ENCODE measurements around the gene CLCN6.

The CLCN6 gene

GRCh38 chr1:11805422-11806306 lies at the start of gene CLCN6, which contains the start of gene MTHFR:
TSS of gene CLCN6 (plus strand) at chr1:11806191. CDS start at chr1:11806263, 72 bp downstream.
TSS of gene MTHFR (minus strand) at chr1:11805964. CDS start at chr1:11803116, 2,848 bp downstream.
- H3K4me3 ChIP-seq (ENCODE audit: low read depth, low read length): peak within 1 kb of the TSS; percentile 93
- TF ChIP-seq, protein P1, sequence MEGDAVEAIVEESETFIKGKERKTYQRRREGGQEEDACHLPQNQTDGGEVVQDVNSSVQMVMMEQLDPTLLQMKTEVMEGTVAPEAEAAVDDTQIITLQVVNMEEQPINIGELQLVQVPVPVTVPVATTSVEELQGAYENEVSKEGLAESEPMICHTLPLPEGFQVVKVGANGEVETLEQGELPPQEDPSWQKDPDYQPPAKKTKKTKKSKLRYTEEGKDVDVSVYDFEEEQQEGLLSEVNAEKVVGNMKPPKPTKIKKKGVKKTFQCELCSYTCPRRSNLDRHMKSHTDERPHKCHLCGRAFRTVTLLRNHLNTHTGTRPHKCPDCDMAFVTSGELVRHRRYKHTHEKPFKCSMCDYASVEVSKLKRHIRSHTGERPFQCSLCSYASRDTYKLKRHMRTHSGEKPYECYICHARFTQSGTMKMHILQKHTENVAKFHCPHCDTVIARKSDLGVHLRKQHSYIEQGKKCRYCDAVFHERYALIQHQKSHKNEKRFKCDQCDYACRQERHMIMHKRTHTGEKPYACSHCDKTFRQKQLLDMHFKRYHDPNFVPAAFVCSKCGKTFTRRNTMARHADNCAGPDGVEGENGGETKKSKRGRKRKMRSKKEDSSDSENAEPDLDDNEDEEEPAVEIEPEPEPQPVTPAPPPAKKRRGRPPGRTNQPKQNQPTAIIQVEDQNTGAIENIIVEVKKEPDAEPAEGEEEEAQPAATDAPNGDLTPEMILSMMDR (IDR thresholded peaks at IDR 0.05; ENCODE audit: borderline replicate concordance, insufficient read depth, low read depth, low read length): no peak

DNA sequence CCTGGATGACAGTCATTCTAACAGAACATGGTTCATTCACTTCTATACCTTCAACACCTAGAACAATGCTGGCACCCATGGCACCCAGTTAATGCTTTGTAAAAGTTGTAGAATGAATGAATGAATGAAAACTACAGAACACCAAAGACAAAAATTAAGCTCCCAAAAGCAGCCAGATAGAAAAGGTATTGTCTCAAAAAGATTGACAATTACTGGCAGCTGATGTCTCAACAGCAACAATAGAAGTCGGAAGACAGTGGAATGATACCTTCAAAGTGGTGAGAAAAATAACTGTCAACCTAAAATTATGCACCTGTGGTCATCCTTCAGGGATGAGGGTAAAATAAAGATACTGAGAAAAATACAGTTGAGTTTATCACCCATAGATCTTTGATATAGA lies 48.9 kb upstream of the CLCN6 start:
- TF ChIP-seq, protein P1 (IDR thresholded peaks at IDR 0.05; ENCODE audit: borderline replicate concordance, insufficient read depth, low read depth, low read length): no peak

DNA sequence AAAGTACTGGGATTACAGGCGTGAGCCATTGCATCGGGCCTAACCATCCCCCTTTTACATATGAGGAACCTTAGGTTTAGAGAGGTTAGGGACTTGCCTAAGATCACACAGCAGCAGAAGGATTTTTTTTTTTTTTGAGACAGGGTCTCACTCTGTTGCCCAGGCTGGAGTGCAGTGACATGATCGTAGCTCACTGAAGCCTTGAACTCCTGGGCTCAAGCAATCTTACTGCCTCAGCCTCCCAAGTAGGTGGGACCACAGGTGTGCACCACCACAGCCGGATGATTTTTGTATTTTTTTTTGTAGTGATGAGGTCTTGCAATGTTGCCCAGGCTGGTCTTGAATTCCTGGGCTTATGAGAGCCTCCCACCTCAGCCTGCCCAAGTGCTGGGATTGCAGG lies 46.2 kb upstream of the CLCN6 start:
- TF ChIP-seq, protein P1 (IDR thresholded peaks at IDR 0.05; ENCODE audit: borderline replicate concordance, insufficient read depth, low read depth, low read length): no peak
- H3K4me3 ChIP-seq (ENCODE audit: low read depth, low read length): no peak overlapping the region

More for the DNA sequence above, 48.9 kb upstream of the CLCN6 start:
- no peak overlapping the region for H3K4me3 ChIP-seq (ENCODE audit: low read depth, low read length)

- TF ChIP-seq, protein P1 (IDR thresholded peaks at IDR 0.05; ENCODE audit: borderline replicate concordance, insufficient read depth, low read depth, low read length): no peak
- H3K4me3 ChIP-seq (ENCODE audit: low read depth, low read length): no peak overlapping the region
Observed at GRCh38 chr1:11761285-11761684, 44.7 kb upstream of the CLCN6 start.

- TF ChIP-seq, protein P1 (IDR thresholded peaks at IDR 0.05; ENCODE audit: borderline replicate concordance, insufficient read depth, low read depth, low read length): no peak
- H3K4me3 ChIP-seq (ENCODE audit: low read depth, low read length): no peak within 1 kb of the TSS
Observed at GRCh38 chr1:11761988-11762406, 44.0 kb upstream of the CLCN6 start, which contains the start of gene C1orf167. TSS of gene C1orf167 (plus strand) at chr1:11762193. CDS start at chr1:11764401, 2,208 bp downstream.

DNA sequence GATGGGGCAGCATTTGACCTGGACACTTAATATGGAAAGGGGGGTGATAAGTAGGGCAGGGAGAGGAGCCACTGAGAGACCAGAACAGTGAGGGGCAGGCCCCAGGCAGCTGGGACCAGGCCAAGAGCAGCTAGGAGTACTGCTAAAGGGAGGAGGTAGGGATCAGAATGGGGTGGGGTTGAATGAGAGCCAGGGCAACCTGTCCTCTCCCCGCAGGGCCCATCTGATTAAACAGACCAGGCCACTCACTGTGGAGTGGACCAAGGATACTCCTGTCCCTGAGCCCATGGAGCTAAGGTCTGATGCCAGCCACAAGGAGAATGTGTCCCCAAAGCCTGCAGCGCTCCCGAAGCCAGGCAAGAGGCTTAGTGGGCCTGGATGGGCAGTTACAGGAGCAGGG lies 41.9 kb upstream of the CLCN6 start:
- H3K4me3 ChIP-seq (ENCODE audit: low read depth, low read length): no peak overlapping the region
- TF ChIP-seq, protein P1 (IDR thresholded peaks at IDR 0.05; ENCODE audit: borderline replicate concordance, insufficient read depth, low read depth, low read length): no peak

DNA sequence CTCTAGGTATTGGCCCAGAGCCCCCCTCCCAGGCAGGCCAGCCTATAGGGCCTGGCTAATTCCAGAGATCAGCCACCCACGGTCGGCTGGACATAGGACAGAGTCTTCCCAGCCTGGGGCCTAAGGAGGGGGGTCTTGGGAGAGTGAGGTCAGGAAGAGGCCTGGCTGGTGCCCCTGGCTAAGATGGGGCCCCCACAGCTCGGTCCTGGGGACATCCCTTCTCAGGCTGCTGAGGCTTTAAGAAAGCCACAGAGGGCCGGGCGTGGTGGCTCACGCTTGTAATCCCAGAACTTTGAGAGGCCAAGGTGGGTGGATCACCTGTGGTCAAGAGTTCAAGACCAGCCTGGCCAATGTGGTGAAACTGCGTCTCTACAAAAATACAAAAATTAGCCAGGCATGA lies 41.5 kb upstream of the CLCN6 start:
- TF ChIP-seq, protein P1 (IDR thresholded peaks at IDR 0.05; ENCODE audit: borderline replicate concordance, insufficient read depth, low read depth, low read length): no peak
- no peak overlapping the region for H3K4me3 ChIP-seq (ENCODE audit: low read depth, low read length)

Data from GM12875 (cell line).